ENCODE data around the gene SLC25A38.

The SLC25A38 gene

GRCh38 chr3:39390181-39390580 lies 7.0 kb downstream of the SLC25A38 start:
- TF ChIP-seq CTCF (IDR thresholded peaks at IDR 0.05; ENCODE audit: low read depth, low read length, missing control alignments): no peak
- H3K36me3 ChIP-seq (replicated peaks): peaks cover 31% of the 10 kb centered on the region

GRCh38 chr3:39396690-39397089 lies 13.5 kb downstream of the SLC25A38 start:
- H3K27me3 ChIP-seq (replicated peaks): no peaks in the 10 kb centered on the region
- DNase-seq: no peak
- in situ Hi-C loops (cut with HindIII; ENCODE audit: low pct_ligation_motif_present, low sequenced_read_pairs): no loop called here
- no peak overlapping the region for H3K27ac ChIP-seq
- no peak for TF ChIP-seq CTCF (IDR thresholded peaks at IDR 0.05; ENCODE audit: low read depth, low read length, missing control alignments)
- H3K4me3 ChIP-seq (ENCODE audit: low read depth, low read length): no peak overlapping the region
- peaks cover 34% of the 10 kb centered on the region for H3K36me3 ChIP-seq (replicated peaks)

More at GRCh38 chr3:39390181-39390580, 7.0 kb downstream of the SLC25A38 start:
- DNase-seq: no peak
- in situ Hi-C loops (cut with HindIII; ENCODE audit: low pct_ligation_motif_present, low sequenced_read_pairs): no loop called here
- Histone ChIP-seq H3K27ac (no peak overlapping the region), H3K27me3 (replicated peaks) (no peaks in the 10 kb centered on the region), H3K4me3 (ENCODE audit: low read depth, low read length) (no peak overlapping the region)

- H3K36me3 ChIP-seq (replicated peaks): peaks cover 22% of the 10 kb centered on the region
- H3K27me3 ChIP-seq (replicated peaks): no peaks in the 10 kb centered on the region
- in situ Hi-C loops (cut with HindIII; ENCODE audit: low pct_ligation_motif_present, low sequenced_read_pairs): no loop called here
- no peak overlapping the region for H3K27ac ChIP-seq
- H3K4me3 ChIP-seq (ENCODE audit: low read depth, low read length): no peak overlapping the region
- TF ChIP-seq CTCF (IDR thresholded peaks at IDR 0.05; ENCODE audit: low read depth, low read length, missing control alignments): no peak
- DNase-seq: no peak
Observed at GRCh38 chr3:39398700-39399099, 15.5 kb downstream of the SLC25A38 start.

GRCh38 chr3:39401983-39402382 lies 18.8 kb downstream of the SLC25A38 start:
- no peak for TF ChIP-seq CTCF (IDR thresholded peaks at IDR 0.05; ENCODE audit: low read depth, low read length, missing control alignments)
- in situ Hi-C loops (cut with HindIII; ENCODE audit: low pct_ligation_motif_present, low sequenced_read_pairs): no loop called here
- DNase-seq: no peak
- H3K4me3 ChIP-seq (ENCODE audit: low read depth, low read length): no peak overlapping the region
- no peaks in the 10 kb centered on the region for H3K27me3 ChIP-seq (replicated peaks)
- peaks cover 8% of the 10 kb centered on the region for H3K36me3 ChIP-seq (replicated peaks)
- no peak overlapping the region for H3K27ac ChIP-seq

GRCh38 chr3:39404943-39405686 lies 21.9 kb downstream of the SLC25A38 start:
- DNase-seq: no peak
- H3K27ac ChIP-seq: no peak overlapping the region
- no peaks in the 10 kb centered on the region for H3K27me3 ChIP-seq (replicated peaks)
- H3K4me3 ChIP-seq (ENCODE audit: low read depth, low read length): no peak overlapping the region
- no peak for TF ChIP-seq CTCF (IDR thresholded peaks at IDR 0.05; ENCODE audit: low read depth, low read length, missing control alignments)
- in situ Hi-C loops (cut with HindIII; ENCODE audit: low pct_ligation_motif_present, low sequenced_read_pairs): no loop called here
- H3K36me3 ChIP-seq (replicated peaks): peaks cover 27% of the 10 kb centered on the region

Measured in brain microvascular endothelial cell (primary cell).